GM18858 (cell line): ENCODE data around the gene BANP.
"Not testable (repeated sequence)": the region's sequence is repeated elsewhere in the genome, so short reads cannot be mapped to it uniquely, and the experiment has no call there.

Experiments
- ATAC-seq: cut with Tn5 transposase; IDR thresholded peaks from one replicate; pipeline ENCODE4 v1.9.1; 2021; ENCODE audit not compliant: unreplicated experiment

The BANP gene

GRCh38 chr16:88118376-88118775 lies 167.1 kb downstream of the BANP start:
- ATAC-seq, result no peak

DNA sequence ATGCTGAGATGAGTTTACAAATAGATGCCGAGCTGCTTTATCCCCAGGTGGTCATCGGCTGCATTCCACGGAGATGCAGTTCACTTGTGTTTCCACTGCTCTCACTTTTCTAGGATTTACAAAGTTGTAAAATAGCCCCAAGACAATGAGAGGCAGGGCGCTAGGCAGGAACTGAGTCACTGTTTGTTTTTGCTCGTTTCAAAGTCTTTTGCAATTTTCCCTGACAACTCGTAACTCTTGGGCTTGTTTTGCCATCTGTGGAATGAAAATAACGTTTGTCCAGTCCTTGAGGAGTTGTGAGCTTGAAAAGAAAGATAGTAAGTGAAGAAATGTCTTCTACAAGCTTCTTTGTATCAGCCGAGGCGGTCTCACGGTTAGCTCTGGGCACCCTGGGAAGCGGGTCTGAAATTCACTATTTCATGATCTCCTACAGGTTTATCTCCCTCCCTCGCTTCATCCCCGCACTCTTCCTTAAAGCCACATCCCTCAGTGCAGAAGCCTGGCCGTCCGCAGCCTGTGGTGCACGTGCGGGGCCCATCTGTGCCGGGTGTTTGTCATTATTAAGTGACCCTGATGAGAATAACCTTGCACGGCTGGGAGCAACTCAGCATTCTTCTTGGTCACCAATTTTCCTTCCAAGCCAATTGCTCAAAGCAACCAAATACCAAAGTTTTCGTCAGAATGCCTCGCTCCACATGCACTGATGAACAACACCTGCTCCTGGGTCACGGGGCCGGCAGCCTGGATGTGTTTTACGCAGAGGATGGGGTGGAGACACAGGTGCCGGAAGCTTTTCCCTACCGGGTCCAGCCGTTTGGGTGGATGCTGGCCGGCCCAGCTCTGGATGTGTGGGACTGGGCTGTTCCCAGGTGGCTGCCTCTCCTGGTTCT lies 167.9 kb downstream of the BANP start:
- ATAC-seq, result not testable (repeated sequence)

DNA sequence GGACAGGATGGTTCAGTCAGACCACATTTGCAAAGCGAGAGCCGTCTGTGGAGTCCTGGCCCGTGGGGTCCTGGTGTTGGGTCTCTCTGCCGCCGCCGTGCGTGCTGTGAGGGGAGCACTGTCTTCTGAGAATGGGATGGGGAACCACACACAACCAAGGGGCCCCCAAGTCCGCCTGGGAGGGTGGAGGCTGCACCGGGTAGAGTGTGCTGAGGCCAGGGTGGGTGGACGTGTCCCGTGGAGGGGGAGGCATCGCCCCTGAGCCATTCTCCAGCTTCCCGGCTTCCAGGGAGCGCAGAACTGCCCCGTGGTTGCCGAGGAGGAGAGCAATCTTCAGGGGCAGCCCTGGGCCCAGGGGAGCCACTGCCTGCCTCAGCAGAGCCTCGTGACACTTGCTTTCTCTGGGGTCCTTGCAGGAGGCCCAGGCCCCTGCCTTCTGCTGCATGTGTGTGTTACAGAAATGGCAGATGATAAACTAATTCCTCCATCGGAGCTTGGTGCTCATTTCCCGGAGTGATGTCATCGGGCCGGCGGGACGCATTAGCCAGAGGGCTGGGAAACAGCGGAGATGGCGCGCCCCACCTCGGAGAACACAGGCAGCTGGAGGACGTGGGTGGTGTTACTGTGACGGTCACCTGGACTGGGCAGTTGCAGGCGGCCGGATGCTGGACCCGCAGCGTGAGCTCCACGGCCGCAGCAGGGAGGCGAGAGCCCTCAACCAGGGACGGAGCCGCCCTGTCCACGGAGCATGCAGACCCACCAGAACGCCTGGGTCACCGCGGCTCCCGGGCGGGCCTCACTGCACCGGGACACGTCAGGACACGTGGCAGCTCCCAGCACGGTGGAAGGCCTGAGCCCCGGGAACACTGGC lies 168.9 kb downstream of the BANP start:
- ATAC-seq, result not testable (repeated sequence)

GRCh38 chr16:88120812-88121211 lies 169.6 kb downstream of the BANP start:
- ATAC-seq, result no peak

- ATAC-seq, result not testable (repeated sequence)
Observed at GRCh38 chr16:88121391-88121790, 170.2 kb downstream of the BANP start.

- ATAC-seq, result no peak
Observed at GRCh38 chr16:88121886-88122580, 170.8 kb downstream of the BANP start.
